Gastroesophageal sphincter (tissue), 3 donors: Measurements from ENCODE around the gene PTPRC.

ENCODE experiments used
- CTCF ChIP-seq, 4 experiments: fragments of 200-600 bp in 2 of 4; fragments of 450-650 bp in 2 of 4; sonication (generic) in 1 of 4; IDR thresholded peaks; one replicate each; pipeline ENCODE4 v1.5.1; 2017 to 2019; ENCODE audit warnings: antibody characterized with exemption in 4 of 4, mild to moderate bottlenecking in 2 of 4, moderate library complexity in 2 of 4
- EP300 ChIP-seq: sonication (generic); formaldehyde crosslinking; IDR thresholded peaks from one replicate; pipeline ENCODE4 v1.6.1; 2017; ENCODE audit warnings: antibody characterized with exemption, mild to moderate bottlenecking

- no peak for TF ChIP-seq EP300
- TF ChIP-seq CTCF (IDR thresholded peaks at IDR 0.05) = no peak
Measured at GRCh38 chr1:198598796-198599321, 40.0 kb upstream of the PTPRC start.
